Right lung (tissue), 5 donors: ENCODE measurements around the gene UQCC2. TPM values are rescaled to one million over a fixed set of nuclear protein-coding genes. Genes with fewer than 3 reads are reported as not detected.

ENCODE experiments used
- DNase-seq, 2 donors: peaks; one replicate each; pipeline ENCODE4 v3.0.0-alpha.2; 2013
- polyA plus RNA-seq, 5 donors: library from polyadenylated mRNA; unstranded; fragments of 120-200 nt; gene quantifications; one replicate each; pipeline versions ENCODE4 v1.2.1 to v1.2.3, GENCODE V29; 2013; ENCODE audit warnings: inconsistent platforms in 1 of 5, low replicate concordance in 1 of 5; ENCODE audit not compliant: insufficient read length in 5 of 5, insufficient read depth in 1 of 5

The UQCC2 gene
- polyA plus RNA-seq, 5 donors: 51.2 to 96.8 (median 57.2) TPM

DNA sequence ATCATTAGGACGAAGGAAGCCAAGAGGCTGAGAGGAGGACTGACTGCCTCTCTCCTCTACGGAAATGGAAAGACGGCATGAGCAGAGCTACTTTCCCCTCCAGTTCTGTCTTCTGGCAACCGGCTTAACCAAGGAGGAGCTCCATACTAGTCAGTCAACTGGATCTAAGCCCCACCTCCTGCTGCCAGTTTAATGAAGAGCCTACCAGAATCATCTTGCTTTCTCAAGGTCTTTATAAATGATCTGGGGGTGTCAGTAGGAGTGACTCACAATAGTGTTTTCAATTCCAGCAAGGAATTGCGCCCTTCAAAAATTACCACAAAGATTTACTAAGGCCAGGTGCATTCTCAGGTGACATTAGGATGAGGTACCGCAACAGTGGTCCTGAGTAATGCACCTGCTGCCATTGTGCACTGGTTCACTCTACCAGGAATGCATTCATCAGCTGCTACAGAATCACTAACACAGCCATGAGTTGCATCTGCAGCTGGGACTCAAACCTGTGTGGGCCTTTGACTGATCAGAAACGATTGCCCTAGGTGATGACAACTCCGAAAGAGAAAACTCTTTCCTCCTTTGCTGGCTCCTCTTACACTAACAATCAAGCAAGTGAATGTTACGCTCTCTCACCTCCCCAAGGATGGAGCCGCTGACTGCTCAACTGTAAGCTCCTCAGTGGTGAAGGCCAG, 2.8 kb downstream of the UQCC2 start:
- no peak for DNase-seq

DNA sequence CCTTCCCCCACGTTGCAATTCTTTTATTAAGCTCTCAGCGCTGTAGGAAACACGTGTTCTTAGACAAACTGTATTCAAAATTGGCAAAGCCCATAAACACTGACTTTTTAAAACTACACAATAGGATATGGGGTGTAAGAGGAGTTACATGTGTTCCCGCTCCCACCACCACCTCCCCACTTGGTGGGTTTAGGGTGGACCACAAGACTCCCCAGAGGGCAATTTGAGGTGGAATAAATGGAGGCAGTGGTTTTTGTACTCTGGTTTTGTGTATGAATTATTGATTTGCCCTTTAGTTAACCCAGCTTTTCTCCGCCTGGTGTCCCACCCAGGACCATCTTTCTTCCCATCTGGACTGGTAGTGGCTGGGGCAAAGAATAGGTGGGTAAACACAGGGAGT, 3.7 kb downstream of the UQCC2 start:
- DNase-seq: no peak

DNA sequence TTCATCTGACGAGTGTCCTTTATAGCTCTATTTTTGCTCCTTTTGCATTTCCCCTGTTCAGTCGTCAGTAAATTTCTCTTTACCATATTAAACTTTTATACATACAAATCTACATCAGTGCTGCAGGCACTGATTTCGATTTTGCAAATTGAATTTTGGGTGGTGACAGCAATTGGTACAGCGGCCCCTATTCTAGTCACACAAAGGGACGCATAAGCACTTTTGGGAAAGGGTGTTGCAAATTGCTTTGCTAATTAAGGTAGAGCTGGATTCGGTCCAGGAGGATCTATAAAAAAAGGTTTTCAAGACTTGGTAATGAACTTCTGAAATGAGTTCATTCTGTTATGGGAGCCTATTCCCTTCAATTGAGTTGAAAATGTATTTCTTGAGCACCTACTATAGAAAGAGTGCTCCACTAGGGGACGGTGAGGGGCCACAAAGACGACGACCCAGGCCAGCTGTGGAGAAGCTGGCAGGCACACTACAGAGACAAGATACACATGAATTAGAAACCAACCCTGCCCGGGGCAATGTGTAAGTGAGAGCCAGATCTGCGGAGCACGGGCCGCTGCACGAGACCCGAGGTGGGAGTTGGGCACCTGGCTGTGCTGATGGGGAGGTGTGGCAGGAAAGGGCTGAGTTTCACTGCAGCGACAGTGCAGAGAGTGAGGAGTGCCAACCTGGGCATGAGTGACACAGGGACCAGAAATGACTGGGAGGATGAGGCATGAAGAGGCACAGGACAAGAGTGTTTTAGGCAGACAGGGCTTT, 5.4 kb downstream of the UQCC2 start:
- no peak for DNase-seq

DNA sequence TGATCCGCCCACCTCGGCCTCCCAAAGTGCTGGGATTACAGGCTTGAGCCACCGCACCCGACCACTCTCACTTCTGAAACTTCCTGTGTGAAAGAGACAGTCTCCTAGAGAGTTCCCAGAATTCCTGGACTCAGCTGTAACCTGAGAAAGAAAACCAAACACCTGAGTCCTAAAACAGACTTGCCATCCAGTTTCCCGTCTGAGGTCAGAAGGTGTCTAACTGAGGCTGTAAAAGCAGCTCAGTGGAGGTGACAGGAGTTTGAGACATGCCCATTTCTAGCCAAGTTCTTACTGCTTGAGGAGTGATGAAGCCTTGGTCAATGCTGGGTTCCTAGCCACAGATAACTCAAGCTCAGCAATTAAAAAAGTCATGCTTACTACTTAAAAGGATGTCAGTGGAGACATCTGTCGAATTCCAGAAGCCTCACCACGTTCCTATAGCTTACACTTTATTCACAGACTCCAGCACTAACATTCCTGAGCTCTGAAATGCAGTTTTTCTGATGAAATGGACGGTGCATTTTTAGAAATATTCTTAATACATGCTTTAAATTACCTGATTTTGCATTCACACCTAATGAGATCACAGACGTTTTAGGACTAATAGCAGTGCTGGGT, 6.1 kb downstream of the UQCC2 start:
- no peak for DNase-seq

DNA sequence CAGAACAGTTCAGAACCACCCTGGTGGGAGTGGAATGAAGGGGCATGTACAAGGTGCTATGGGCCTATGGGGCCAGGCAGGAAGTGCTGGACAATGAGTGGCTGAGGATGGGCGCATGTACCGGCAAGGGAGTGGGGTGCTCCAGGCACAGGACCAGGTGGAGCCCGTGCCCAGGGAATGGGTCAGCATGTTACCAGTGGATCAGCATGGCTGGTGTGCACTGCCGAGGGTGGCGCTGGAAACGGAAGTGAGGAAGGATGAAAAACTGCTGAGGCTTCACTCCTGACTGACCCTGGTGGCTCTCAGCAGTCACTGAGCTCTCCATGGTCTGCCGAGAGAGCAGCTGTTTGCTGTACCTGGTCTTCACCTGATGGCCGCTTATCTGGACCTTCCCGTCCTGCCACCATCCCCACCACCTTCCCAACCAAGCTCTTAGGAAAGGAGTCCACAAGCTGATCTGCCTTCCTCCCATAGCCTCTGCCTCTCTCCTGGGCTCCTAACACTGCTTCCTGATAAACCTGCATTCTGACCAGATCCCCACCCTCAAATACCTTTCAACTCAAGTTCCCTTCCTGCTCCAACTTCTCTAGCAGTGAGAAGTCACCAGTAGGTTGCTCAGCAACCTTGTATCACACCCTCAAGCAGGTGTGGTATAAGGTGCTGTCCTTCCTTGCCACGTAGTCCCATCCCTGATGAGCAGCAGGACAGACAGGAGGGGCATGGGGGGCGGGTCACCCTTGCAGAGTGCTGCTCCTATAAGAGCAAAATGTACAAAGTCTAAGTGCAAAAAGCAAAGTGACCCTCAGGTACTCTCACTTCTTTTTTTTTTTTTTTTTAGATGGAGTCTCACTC, 7.1 kb downstream of the UQCC2 start:
- DNase-seq: no peak

DNA sequence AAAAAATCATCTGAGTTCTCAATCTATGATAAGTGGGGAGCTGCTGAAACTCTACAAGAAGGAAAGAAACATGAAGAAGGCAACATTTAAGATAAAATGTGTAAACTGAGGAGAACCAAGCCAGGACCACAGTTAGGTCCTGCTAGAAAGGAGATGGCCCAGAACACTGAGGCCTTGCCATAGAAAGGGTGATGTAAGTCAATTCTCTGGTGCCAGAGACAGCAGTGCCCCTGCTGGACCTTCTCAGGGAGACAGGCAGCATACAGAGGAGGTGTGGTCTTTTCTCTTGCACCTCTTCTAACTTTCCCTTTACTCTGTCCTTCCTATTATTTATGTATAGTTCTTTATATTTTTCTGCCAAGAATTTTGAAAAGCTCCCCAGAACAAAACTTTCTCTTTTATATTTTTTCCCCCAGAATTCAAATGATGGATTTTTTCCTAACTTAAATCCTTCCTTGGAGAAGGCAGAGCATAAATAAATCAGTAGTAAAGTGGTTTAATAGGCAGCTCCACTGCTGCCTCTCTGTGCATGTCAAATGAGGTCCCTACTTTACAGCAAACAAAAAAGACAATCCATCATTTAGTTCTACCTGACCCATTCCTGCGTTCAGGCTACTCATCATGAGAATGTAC, 9.0 kb downstream of the UQCC2 start:
- no peak for DNase-seq

DNA sequence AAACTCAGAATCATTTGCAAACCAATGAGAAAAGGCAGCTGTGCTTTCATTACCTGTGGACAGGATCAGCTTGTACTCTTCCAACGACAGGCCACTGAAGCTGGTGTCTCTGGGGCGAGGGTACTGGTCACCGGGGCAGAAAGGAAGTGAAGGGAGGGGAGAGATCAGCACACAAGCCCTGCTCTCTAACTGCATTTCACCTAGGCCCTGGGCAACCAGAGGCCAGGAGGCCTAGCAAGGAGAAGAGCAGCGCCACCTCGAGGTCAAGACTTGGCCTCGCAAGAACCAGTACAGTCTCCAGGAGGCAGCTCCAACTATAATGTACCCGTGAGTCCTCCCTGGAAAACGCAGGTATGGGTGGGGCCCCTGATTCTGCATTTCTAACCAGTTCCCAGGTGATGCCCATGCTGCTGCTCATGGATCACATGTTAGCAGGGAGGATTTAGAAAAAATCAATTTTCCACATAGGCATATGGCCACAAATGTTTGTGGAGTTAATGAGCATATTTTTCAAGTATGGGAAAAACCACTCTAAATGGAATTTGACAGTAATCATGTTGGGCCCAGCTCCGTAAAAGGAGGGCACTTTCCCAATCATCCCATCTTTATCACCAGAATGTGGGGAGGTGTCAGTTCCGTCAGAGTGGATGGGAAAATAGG, 11.0 kb downstream of the UQCC2 start:
- DNase-seq: no peak

DNA sequence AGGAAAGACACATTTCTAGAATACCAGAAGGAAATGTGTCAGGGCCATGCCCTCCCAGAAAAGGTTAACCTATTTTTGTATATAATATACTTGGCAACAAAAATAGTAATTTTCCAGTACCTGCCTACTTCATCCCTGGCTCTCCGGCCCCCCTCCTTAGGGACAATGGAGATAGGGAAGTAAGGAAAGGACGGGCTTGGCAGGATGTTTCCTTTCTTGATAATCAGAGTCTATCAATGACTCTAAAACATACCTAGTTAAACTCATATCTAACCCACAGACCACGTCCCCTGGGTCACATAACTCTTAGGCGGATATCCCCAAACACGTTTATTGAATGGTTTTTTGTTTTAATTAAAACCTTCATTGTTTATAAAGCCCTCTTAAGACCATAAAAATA, 11.8 kb downstream of the UQCC2 start:
- no peak for DNase-seq

DNA sequence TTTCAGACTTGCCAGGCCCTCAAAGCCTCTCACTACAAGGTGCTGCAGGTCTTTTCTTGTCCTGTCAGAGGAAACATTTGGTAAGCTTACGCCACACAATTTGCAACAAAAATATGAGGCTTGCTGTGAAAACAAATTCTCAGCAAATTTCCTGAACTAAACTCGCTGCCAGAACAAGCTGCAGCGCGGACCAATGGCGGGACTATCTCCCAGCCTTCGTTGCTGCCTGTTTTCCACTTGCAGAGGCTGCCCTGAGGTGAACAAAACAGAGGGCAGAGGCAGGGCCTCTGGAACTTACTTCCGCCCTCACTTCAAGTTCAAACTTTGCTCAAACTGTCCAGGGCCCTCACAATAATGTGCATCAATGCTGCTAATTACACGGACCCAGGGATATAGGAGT, 12.4 kb downstream of the UQCC2 start:
- no peak for DNase-seq

DNA sequence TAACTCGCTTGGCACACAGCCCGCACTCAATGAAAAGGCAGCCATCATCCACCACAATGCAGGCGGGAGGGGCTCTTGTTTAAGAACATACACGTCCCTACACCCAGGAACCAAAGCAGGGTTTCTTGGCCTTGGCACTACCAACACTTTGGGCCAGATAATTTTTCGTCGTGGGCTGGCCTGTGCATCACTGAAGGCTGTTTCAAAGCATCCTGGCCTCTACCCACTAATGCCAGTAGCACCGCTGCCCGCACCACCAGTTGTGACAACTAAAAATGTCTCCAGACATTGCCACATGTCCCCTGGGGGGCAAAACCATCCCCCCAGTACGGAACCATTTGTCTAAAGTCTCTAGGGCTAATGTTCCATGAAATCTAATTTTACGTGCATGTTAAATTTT, 13.0 kb downstream of the UQCC2 start:
- DNase-seq: no peak

DNA sequence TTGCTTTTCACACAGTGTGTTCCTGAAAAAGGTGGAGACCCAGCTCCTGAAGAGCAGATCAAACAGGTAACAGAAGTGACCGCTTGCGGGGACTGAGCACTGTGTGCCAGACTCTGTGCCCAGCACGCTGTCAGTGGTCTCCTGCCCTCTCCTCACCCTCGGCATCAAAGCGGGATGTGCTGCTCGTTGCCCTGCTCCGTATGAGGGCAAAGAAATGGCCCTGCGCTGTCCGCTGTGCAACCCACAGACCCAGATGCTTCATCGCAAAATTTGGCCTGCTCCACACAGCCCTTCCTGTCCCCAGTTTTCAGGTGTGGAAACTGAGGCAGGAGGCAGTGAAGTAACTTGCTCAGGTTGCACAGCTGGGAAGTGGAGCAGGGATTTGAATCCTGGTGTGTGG, 13.7 kb downstream of the UQCC2 start:
- no peak for DNase-seq

DNA sequence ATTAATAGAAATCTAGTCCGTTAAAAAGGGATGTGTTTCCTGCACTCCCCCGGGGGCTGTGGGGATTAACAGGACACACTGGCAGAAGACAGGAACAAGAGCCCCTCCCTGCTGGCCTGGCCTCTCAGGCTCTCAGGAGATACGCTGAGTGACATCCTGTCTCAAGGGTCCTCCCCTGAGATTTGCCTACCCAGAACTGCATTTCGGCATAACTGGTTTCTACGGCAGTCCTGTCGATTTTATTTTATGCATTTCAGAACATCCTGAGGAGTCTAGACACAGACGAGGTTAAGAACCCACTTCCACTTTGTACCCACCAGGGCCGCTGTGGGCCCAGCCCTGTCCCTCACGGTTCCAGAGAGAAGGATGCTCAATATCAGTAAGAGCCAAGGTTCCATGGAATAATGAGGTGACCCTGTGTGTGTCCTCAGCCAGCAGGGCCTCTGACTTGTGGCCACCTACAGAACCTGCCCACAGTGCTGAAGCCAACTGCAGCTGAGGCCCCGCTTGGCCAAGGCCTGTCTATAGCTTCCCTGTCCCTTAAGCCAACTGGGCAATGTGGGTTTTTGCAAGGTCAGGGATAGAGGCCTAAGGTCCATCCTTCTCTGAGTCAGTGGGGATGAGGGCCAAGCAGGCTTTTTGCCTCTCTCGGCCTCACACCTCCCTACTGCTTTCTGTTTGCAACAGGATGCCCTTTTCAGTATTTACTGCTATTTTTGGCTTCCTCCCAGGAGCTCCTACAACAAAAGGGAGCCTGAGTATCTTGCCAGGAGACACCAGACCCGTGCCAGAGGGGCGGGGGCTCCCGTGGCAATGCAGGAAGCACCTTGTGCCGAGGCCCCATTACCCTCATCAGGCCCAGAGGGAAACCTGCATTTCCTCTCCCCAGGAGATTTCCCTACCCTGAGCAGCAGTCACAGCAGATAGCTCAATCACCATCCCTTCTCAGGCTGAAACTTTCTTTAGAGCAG, 14.7 kb downstream of the UQCC2 start:
- peak in 1 of 2 donors; percentile 45 for DNase-seq

DNA sequence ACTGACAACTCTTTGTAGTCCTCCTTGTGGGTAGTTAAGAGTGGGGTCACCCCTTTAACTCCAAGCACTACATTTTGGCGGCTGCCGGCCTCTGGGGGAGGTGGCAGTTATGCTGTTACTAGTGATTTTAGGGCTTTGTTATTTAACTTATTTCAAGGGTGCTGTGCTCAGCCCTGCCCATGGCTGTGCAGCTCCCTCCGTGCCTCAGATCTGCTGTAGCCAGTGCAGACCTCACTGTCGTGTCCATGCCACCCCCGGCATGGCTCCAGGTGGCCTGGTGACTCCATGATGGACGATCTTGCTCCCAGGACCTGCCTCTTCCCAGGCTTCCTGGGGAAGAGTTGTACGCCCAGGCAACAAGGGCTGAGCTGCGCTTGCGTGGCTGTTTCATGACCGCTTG, 15.4 kb downstream of the UQCC2 start:
- no peak for DNase-seq

DNA sequence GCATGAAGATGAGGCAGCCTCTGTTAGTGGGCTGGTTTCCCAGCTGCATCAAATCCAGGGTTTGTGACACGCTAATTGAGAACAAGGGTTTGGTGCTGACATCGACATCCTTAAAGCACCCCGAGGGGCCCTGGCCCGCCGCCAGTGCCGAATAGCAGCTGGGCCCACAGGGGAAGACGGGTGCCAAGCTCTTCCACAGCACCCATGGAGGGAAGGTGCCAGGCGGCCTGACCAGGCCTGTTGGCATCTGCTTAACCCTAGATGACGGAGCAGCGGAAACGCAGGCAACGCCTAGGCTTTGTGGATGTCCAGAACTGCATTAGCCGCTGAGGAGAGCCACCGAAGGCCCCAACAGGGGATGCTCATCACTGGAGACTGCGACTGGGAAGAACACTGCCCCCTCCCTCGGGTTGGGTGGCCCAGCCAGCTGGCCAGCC, 16.0 kb downstream of the UQCC2 start:
- no peak for DNase-seq

DNA sequence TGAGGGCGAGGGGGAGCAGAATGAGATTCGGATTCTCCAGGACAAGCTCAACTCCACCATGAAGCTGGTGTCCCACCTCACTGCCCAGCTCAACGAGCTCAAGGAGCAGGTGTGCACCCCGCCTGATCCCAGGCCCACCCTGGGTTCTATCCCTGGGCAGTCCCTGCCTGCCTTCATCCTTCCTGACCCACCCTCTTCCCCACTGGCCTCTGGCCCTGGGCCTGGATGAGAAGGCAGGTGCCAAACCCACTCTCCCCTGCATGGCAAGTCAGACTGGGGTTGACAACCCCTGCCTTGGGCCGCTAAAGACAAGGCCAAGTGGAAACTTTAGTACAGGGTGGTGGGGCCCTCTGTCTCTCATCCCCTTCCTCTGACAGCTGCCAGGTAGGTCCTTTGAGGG, 16.5 kb downstream of the UQCC2 start:
- DNase-seq: no peak

DNA sequence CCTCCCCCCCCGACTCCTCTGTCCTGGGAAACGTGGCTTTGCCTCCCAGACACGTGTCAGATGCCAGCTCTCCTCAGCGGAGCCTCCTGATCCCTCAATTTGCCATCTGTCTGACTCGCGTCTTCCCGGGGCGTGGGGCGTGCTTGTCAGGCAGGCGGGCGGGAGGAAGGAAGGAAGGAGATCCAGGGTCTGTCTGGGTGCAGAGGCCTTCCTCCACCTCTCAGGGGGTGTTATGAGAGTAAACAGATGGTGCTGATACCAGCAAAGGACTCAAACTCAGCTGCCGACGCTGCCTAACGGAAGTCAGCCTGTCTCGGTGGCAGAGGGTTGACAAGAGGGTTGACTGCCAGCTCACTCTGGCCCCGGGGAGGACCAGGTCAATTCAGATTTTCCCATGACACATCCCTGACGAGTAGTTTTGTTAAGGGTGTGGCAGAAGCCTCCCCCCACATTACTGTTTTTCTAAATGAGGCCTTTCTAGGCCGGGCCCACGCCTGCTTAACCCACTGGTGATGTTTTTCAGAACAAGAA, 17.0 kb downstream of the UQCC2 start:
- DNase-seq: no peak

DNA sequence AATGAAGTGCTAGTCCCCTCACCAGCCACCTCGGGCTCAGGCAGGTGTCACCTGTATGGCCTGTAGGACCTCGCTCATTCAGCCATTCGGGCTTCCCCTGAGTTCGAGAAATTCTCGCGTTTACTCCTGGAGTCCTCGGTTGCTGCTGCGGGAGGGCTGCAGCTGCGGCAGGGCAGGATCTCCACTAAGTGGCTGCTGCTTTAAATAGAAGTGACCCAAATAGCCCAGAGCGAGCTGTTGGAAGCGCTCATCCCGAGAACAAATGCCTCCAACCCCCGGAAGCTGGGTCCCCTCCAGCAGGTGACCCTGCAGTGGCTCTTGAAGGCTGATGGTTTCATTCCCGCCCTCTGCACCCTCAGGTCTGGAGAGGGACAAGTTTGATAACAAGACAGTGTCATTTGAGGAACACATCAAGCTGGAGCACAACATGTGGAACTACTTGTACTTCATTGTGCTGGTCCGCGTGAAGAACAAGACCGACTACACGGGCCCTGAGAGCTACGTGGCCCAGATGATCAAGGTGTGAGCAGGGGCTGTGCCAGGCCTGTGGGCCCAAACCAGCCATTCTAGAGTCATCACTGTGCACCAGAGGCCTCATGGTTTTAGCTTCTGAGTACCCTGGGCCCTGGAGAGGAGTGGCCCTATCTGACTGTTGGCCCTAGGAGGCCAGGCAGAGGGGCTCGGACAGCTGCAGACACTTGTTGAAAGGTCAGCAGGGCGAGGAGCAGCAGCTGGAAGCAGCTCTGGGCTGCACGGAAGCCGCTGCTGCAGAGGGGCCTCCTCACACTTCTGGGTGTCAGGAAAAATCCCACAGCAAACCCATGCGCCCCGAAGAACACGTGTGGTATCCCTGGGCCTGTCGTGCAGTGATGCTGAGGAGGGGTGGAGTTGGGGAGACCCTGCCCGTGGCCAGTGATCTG, 18.1 kb downstream of the UQCC2 start:
- no peak for DNase-seq

DNA sequence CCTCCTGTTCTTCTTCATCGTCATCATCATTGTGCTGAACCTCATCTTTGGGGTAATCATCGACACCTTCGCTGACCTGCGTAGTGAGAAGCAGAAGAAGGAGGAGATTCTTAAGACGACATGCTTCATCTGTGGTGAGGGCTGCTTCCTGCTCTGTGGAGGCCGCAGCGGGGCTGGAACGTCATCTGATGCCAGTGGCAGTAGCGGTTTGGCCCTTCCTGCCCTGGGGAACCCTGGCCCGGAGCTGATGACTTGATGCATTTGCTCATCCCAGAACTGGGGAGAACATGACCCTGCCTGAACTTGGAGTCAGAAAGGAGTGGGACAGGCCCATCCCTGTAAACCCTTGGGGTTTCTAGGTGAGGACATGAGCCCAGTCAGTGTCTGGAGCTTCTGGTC, 18.7 kb downstream of the UQCC2 start:
- DNase-seq: no peak
